ENCODE data around the gene RAD51. TPM values are rescaled to one million over a fixed set of nuclear protein-coding genes. Genes with fewer than 3 reads are reported as not detected.

RAD51 gene
- total and polyA plus RNA-seq, 9 of the 15 experiments (the other 6 are each of a cell fraction or from before 2014, with no cell fraction given): 16.0 to 63.8 (median 34.6) TPM

- no peak for TF ChIP-seq BRF2 (IDR thresholded peaks at IDR 0.05; ENCODE audit: borderline replicate concordance, insufficient read depth, insufficient read length)
- TF ChIP-seq CREBBP (IDR thresholded peaks at IDR 0.05; ENCODE audit: low read depth, low read length): no peak
- peak; percentile 56 for TF ChIP-seq HDAC2 (IDR thresholded peaks at IDR 0.05)
- peak; percentile 87 for TF ChIP-seq JUND (IDR thresholded peaks at IDR 0.05; ENCODE audit: borderline replicate concordance, low read depth, low read length)
- TF ChIP-seq JUND (tag; IDR thresholded peaks at IDR 0.05; ENCODE audit: borderline replicate concordance, low read depth, low read length): peak; percentile 75; the same call in 1 of the 3 replicates
- TF ChIP-seq RBM14 (IDR thresholded peaks at IDR 0.05; ENCODE audit: borderline replicate concordance, insufficient read depth, low read depth, low read length): no peak
- peak; percentile 78 for TF ChIP-seq VEZF1 (CRISPR knock-in tag; IDR thresholded peaks at IDR 0.05)
- no peak for TF ChIP-seq TAF7 (tag; IDR thresholded peaks at IDR 0.05)
- TF ChIP-seq, protein P1, sequence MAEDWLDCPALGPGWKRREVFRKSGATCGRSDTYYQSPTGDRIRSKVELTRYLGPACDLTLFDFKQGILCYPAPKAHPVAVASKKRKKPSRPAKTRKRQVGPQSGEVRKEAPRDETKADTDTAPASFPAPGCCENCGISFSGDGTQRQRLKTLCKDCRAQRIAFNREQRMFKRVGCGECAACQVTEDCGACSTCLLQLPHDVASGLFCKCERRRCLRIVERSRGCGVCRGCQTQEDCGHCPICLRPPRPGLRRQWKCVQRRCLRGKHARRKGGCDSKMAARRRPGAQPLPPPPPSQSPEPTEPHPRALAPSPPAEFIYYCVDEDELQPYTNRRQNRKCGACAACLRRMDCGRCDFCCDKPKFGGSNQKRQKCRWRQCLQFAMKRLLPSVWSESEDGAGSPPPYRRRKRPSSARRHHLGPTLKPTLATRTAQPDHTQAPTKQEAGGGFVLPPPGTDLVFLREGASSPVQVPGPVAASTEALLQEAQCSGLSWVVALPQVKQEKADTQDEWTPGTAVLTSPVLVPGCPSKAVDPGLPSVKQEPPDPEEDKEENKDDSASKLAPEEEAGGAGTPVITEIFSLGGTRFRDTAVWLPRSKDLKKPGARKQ (CRISPR knock-in tag; IDR thresholded peaks at IDR 0.05): no peak
- TF ChIP-seq, protein P2, sequence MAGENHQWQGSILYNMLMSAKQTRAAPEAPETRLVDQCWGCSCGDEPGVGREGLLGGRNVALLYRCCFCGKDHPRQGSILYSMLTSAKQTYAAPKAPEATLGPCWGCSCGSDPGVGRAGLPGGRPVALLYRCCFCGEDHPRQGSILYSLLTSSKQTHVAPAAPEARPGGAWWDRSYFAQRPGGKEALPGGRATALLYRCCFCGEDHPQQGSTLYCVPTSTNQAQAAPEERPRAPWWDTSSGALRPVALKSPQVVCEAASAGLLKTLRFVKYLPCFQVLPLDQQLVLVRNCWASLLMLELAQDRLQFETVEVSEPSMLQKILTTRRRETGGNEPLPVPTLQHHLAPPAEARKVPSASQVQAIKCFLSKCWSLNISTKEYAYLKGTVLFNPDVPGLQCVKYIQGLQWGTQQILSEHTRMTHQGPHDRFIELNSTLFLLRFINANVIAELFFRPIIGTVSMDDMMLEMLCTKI (IDR thresholded peaks at IDR 0.05; ENCODE audit: partially characterized antibody): no peak
- no peak for TF ChIP-seq TARDBP (IDR thresholded peaks at IDR 0.05)
- no peak for TF ChIP-seq MCM5 (IDR thresholded peaks at IDR 0.05; ENCODE audit: low read depth)
- TF ChIP-seq ERF (CRISPR knock-in tag; IDR thresholded peaks at IDR 0.05): no peak
- TF ChIP-seq, protein P3, sequence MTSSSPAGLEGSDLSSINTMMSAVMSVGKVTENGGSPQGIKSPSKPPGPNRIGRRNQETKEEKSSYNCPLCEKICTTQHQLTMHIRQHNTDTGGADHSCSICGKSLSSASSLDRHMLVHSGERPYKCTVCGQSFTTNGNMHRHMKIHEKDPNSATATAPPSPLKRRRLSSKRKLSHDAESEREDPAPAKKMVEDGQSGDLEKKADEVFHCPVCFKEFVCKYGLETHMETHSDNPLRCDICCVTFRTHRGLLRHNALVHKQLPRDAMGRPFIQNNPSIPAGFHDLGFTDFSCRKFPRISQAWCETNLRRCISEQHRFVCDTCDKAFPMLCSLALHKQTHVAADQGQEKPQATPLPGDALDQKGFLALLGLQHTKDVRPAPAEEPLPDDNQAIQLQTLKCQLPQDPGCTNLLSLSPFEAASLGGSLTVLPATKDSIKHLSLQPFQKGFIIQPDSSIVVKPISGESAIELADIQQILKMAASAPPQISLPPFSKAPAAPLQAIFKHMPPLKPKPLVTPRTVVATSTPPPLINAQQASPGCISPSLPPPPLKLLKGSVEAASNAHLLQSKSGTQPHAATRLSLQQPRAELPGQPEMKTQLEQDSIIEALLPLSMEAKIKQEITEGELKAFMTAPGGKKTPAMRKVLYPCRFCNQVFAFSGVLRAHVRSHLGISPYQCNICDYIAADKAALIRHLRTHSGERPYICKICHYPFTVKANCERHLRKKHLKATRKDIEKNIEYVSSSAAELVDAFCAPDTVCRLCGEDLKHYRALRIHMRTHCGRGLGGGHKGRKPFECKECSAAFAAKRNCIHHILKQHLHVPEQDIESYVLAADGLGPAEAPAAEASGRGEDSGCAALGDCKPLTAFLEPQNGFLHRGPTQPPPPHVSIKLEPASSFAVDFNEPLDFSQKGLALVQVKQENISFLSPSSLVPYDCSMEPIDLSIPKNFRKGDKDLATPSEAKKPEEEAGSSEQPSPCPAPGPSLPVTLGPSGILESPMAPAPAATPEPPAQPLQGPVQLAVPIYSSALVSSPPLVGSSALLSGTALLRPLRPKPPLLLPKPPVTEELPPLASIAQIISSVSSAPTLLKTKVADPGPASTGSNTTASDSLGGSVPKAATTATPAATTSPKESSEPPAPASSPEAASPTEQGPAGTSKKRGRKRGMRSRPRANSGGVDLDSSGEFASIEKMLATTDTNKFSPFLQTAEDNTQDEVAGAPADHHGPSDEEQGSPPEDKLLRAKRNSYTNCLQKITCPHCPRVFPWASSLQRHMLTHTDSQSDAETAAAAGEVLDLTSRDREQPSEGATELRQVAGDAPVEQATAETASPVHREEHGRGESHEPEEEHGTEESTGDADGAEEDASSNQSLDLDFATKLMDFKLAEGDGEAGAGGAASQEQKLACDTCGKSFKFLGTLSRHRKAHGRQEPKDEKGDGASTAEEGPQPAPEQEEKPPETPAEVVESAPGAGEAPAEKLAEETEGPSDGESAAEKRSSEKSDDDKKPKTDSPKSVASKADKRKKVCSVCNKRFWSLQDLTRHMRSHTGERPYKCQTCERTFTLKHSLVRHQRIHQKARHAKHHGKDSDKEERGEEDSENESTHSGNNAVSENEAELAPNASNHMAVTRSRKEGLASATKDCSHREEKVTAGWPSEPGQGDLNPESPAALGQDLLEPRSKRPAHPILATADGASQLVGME (CRISPR knock-in tag; IDR thresholded peaks at IDR 0.05): no peak
- TF ChIP-seq SREBF1 (IDR thresholded peaks at IDR 0.05; ENCODE audit: borderline replicate concordance, low read depth, low read length): no peak
- TF ChIP-seq NR2F6 (CRISPR knock-in tag; IDR thresholded peaks at IDR 0.05): no peak
- no peak for TF ChIP-seq CBX8 (IDR thresholded peaks at IDR 0.05; ENCODE audit: borderline replicate concordance, extremely low read depth, low read depth, low read length, poor library complexity, severe bottlenecking)
These were observed 52.0 kb downstream of the RAD51 start (continued) for GRCh38 chr15:40746916-40747418.
